DOHH2 (cell line): ENCODE results near the gene CFAP43.

ENCODE experiments used
- H3F3A ChIP-seq: fragments of 200-600 bp; sonication (generic), shearing (Covaris generic); 2 replicates; pipeline ENCODE4 v1.6.0; 2016; ENCODE audit warnings: antibody characterized with exemption, mild to moderate bottlenecking; ENCODE audit not compliant: control insufficient read depth, insufficient read depth
- H3K27ac ChIP-seq: fragments of 200-600 bp; sonication (generic); 2 replicates; pipeline ENCODE4 v1.5.1; 2014; ENCODE audit warnings: low read depth, mild to moderate bottlenecking, low read length, moderate library complexity
- H3K27me3 ChIP-seq: fragments of 200-600 bp; sonication (generic); 2 replicates; pipeline ENCODE4 v1.6.1; 2014; ENCODE audit warnings: mild to moderate bottlenecking, low read length, mixed read lengths; ENCODE audit not compliant: control insufficient read depth
- H3K36me3 ChIP-seq: fragments of 200-600 bp; sonication (generic); 2 replicates; pipeline ENCODE4 v1.6.1; 2014; ENCODE audit warnings: mild to moderate bottlenecking, low read length, moderate library complexity, mixed read lengths; ENCODE audit not compliant: control insufficient read depth
- H3K4me1 ChIP-seq: fragments of 200-600 bp; sonication (generic); 2 replicates; pipeline ENCODE4 v1.6.1; 2014; ENCODE audit warnings: mild to moderate bottlenecking, low read length, mixed read lengths; ENCODE audit not compliant: control insufficient read depth
- H3K4me2 ChIP-seq: fragments of 200-600 bp; sonication (generic); 2 replicates; pipeline ENCODE4 v1.6.0; 2014; ENCODE audit warnings: mild to moderate bottlenecking, low read length, moderate library complexity
- H3K4me3 ChIP-seq: fragments of 200-600 bp; sonication (generic); 2 replicates; pipeline ENCODE4 v1.5.1; 2014; ENCODE audit warnings: mild to moderate bottlenecking, low read length, mixed read lengths
- H3K79me2 ChIP-seq: fragments of 200-600 bp; sonication (generic); 2 replicates; pipeline ENCODE4 v1.6.1; 2014; ENCODE audit warnings: mild to moderate bottlenecking, low read length, mixed read lengths; ENCODE audit not compliant: control insufficient read depth
- H3K9me2 ChIP-seq: fragments of 200-600 bp; sonication (generic); replicated peaks from 2 replicates; pipeline ENCODE4 v1.6.1; 2014; ENCODE audit warnings: mild to moderate bottlenecking, low read length, mixed read lengths; ENCODE audit not compliant: control insufficient read depth
- H3K9me3 ChIP-seq: fragments of 200-600 bp; sonication (generic); 2 replicates; pipeline ENCODE4 v1.6.1; 2014; ENCODE audit warnings: antibody characterized with exemption, low read length, mixed read lengths; ENCODE audit not compliant: control insufficient read depth, insufficient read depth
- H4K20me1 ChIP-seq: fragments of 200-600 bp; sonication (generic); 2 replicates; pipeline ENCODE4 v1.6.0; 2014; ENCODE audit warnings: low read depth, mild to moderate bottlenecking, antibody characterized with exemption, low read length, moderate library complexity; ENCODE audit not compliant: control insufficient read depth, insufficient read depth
- EZH2phosphoT487 ChIP-seq: fragments of 200-600 bp; sonication (generic); IDR thresholded peaks from 2 replicates; pipeline ENCODE4 v1.6.1; 2017; ENCODE audit warnings: borderline replicate concordance, mild to moderate bottlenecking, antibody characterized with exemption, low read length, moderate library complexity, mixed read lengths
- TF ChIP-seq, protein P1 (sequence below): fragments of 200-600 bp; sonication (generic); IDR thresholded peaks from one replicate; pipeline ENCODE4 v1.5.1; 2014; ENCODE audit warnings: antibody characterized with exemption, mild to moderate bottlenecking, low read depth, low read length; ENCODE audit not compliant: poor library complexity, severe bottlenecking

CFAP43 gene

DNA sequence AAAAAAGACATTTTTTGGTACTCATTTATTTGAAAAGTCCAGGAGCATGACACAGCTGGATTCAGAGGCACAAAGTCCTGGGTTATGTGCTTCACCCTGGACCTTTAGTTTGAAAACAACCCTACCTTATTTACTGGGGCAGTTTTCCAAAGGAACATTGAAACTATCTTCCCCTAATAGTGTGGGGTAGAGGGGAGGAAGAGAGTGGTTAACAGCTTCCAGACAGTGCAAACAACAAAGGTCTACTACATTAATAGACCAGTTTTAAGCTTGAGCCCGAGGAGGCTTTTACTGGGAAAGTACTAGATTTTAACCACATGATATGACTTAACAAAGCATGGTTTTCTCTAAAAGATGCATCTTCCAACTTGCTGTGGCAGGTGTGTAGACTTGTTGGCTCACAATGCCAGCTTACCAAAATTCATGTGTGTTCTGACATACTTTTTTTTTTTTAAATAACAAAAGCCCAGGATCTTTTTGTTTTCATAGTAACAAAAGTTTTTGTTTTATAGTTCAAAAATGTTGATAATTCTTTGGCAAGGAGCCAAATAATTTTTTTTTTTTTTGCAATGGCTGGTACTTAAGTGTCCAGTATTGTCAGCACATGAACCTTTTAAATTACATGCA is 24.3 kb upstream of the CFAP43 start:
- Histone ChIP-seq H3K4me2 (peak overlapping the region; percentile 93), H3K4me3 (peak overlapping the region; percentile 95), H4K20me1 (0 out of 2 replicates have a peak, but pooled peaks cover 3% of the 10 kb centered on the region), H3F3A (no peaks in the 10 kb centered on the region), H3K9me2 (no peaks in the 10 kb centered on the region), H3K27me3 (no peaks in the 10 kb centered on the region), H3K4me1 (peaks cover 24% of the 10 kb centered on the region), H3K27ac (no peak overlapping the region), H3K79me2 (peaks cover 64% of the 10 kb centered on the region), H3K9me3 (no peaks in the 10 kb centered on the region), H3K36me3 (peaks cover 55% of the 10 kb centered on the region)
- TF ChIP-seq, protein P1, sequence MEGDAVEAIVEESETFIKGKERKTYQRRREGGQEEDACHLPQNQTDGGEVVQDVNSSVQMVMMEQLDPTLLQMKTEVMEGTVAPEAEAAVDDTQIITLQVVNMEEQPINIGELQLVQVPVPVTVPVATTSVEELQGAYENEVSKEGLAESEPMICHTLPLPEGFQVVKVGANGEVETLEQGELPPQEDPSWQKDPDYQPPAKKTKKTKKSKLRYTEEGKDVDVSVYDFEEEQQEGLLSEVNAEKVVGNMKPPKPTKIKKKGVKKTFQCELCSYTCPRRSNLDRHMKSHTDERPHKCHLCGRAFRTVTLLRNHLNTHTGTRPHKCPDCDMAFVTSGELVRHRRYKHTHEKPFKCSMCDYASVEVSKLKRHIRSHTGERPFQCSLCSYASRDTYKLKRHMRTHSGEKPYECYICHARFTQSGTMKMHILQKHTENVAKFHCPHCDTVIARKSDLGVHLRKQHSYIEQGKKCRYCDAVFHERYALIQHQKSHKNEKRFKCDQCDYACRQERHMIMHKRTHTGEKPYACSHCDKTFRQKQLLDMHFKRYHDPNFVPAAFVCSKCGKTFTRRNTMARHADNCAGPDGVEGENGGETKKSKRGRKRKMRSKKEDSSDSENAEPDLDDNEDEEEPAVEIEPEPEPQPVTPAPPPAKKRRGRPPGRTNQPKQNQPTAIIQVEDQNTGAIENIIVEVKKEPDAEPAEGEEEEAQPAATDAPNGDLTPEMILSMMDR = no peak
- no peak for TF ChIP-seq EZH2phosphoT487

DNA sequence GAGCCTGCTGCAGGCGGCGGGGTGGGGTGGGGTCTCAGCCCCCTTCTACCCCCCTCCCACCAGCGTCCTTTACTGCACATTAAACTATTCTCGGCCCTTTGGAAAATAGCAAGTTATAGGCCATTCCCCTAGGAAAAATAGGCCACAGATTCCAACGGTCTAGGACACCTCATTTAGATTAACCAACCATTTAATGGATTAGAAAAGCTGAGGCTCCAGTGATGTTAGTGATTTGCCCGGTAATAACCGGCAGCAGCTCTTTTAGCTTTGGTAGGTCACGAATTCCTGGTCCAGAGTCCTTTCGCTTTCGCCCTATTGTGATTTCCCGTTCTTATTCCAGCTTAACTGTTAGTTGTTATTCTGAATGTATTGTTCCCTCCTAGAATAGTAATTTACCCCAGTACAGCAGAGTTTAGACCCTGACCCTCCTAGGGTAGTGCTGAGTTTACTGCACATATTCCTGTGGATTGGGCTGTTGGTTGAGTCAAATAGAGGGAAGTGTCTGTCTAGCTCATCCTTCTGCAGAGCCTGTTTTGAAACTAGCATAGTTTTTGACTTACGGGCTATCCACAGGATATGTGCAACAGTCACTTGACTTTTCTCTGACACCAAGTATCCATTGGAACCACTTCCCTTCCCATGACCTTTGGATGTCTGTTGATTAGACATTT is 23.3 kb upstream of the CFAP43 start:
- H3K4me3 ChIP-seq = peak overlapping the region; percentile 95
- peaks cover 24% of the 10 kb centered on the region for H3K4me1 ChIP-seq
- TF ChIP-seq EZH2phosphoT487 = no peak
- TF ChIP-seq, protein P1 = no peak
- 0 out of 2 replicates have a peak, but pooled peaks cover 3% of the 10 kb centered on the region for H4K20me1 ChIP-seq
- H3K9me3 ChIP-seq = no peaks in the 10 kb centered on the region
- H3K79me2 ChIP-seq = peaks cover 58% of the 10 kb centered on the region
- H3K9me2 ChIP-seq = no peaks in the 10 kb centered on the region
- H3K36me3 ChIP-seq = peaks cover 45% of the 10 kb centered on the region
- H3K4me2 ChIP-seq = peak overlapping the region; percentile 93
- H3K27ac ChIP-seq = peak overlapping the region; percentile 51
- H3K27me3 ChIP-seq = no peaks in the 10 kb centered on the region
- no peaks in the 10 kb centered on the region for H3F3A ChIP-seq

DNA sequence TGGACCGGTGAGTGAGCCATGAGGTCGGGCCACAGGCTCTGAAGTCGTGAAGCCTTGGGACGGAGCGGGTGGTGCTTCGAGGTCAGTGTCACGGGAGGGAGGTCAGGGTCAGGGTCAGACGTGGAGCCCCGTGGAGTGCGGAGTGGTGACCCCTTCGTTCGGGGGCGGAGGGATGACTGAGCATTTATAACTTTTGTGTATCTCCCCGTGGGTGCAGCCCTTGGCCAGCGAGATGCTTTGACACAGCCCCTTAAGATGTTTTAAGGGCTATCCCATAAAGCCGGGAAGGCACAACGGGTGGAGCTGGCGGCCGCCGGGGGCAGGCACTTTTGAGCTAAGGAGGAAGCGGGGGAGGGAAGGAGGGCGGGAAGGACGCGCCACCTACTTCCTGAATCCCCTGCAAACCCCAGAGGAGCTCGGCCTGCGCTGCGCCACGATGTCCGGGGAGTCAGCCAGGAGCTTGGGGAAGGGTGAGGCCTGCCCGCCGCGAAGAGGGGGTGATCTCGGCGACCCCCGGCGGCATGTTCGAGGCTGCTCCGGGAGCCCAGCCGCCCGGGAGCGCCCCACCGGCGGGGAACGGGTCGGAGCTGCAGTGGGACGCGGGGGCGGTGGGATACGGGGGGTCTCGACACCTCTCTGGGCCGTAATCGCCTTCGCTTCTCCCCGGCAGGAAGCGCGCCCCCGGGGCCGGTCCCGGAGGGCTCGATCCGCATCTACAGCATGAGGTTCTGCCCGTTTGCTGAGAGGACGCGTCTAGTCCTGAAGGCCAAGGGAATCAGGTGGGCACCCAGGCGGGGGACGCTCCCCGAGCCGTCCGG is 22.5 kb upstream of the CFAP43 start, which contains the start of gene GSTO1:
TSS of gene GSTO1 (plus strand) at position 400 of the 818 bp plus-strand sequence. CDS start at position 437, 37 bp downstream.
- H3F3A ChIP-seq = no peaks in the 10 kb centered on the region
- peak within 1 kb of the TSS; percentile 95 for H3K4me3 ChIP-seq
- peak within 1 kb of the TSS; percentile 93 for H3K4me2 ChIP-seq
- H3K9me2 ChIP-seq = no peaks in the 10 kb centered on the region
- peaks cover 38% of the 10 kb centered on the region for H3K36me3 ChIP-seq
- H3K79me2 ChIP-seq = peaks cover 52% of the 10 kb centered on the region
- H3K4me1 ChIP-seq = peaks cover 24% of the 10 kb centered on the region
- no peaks in the 10 kb centered on the region for H3K9me3 ChIP-seq
- peak within 1 kb of the TSS; percentile 51 for H3K27ac ChIP-seq
- peaks cover 2% of the 10 kb centered on the region; the same call in 1 of the 2 replicates for H3K27me3 ChIP-seq
- H4K20me1 ChIP-seq = 0 out of 2 replicates have a peak, but pooled peaks cover 3% of the 10 kb centered on the region
- no peak for TF ChIP-seq EZH2phosphoT487
- TF ChIP-seq, protein P1 = no peak
